Type B pancreatic cell (in vitro differentiated cells): Measurements from ENCODE around the gene RPRD2. TPM values are rescaled to one million over a fixed set of nuclear protein-coding genes. Genes with fewer than 3 reads are reported as not detected.

ENCODE experiments used
- DNase-seq: peaks from one replicate; pipeline ENCODE4 v3.0.0; 2021; ENCODE audit warnings: mixed read lengths; ENCODE audit not compliant: unreplicated experiment; ENCODE audit errors: extremely low spot score
- H3K27ac Mint-ChIP-seq: 2 replicates; pipeline ENCODE4 v1.8.0; 2021; ENCODE audit warnings: mild to moderate bottlenecking, mixed read lengths
- H3K27me3 Mint-ChIP-seq: 2 replicates; pipeline ENCODE4 v1.8.0; 2021; ENCODE audit warnings: mixed read lengths
- H3K36me3 Mint-ChIP-seq: 2 replicates; pipeline ENCODE4 v1.8.0; 2021; ENCODE audit warnings: mixed read lengths
- H3K4me1 Mint-ChIP-seq: one replicate; pipeline ENCODE4 v1.8.0; 2021; ENCODE audit warnings: mixed read lengths; ENCODE audit not compliant: unreplicated experiment
- H3K4me3 Mint-ChIP-seq: 2 replicates; pipeline ENCODE4 v1.8.0; 2021; ENCODE audit warnings: mild to moderate bottlenecking, mixed read lengths
- H3K9me3 Mint-ChIP-seq: 2 replicates; pipeline ENCODE4 v1.8.0; 2021; ENCODE audit warnings: mixed read lengths
- total RNA-seq: library from RNA; stranded (reverse); gene quantifications from 2 replicates; pipeline ENCODE4 v1.2.1, GENCODE V29; 2021; ENCODE audit warnings: low replicate concordance
- TF ChIP-seq, protein P1 (sequence below): fragments of 200-600 bp; sonication (generic); conservative IDR thresholded peaks from 2 replicates; pipeline ENCODE4 v1.5.0; 2021; ENCODE audit warnings: antibody characterized with exemption, mild to moderate bottlenecking

RPRD2 gene
- total RNA-seq, 1 donor from 2014 or later = 37.8 TPM

DNA sequence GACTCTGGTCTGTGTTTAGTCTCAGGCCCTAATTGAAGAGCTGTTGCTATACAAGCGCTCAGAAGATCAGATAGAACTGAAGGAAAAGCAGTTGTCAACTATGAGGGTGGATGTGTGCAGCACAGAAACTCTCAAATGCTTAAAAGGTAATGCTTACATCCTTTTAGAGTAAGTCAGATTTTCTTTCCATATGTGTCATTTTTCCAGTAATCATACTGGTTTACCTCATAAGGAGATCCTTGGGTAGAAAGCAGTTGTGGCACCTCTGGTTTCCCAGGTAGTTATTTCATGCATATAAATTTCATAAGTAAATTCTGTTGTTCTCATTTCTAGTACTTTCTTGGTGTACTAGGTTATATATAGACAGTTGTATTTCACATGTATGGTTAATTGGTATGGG lies 80.3 kb downstream of the RPRD2 start:
- Mint-ChIP-seq H3K4me1 (no peaks in the 10 kb centered on the region), H3K4me3 (no peak overlapping the region), H3K9me3 (no peaks in the 10 kb centered on the region), H3K36me3 (peaks cover 32% of the 10 kb centered on the region), H3K27me3 (no peaks in the 10 kb centered on the region), H3K27ac (no peak overlapping the region)
- TF ChIP-seq, protein P1, sequence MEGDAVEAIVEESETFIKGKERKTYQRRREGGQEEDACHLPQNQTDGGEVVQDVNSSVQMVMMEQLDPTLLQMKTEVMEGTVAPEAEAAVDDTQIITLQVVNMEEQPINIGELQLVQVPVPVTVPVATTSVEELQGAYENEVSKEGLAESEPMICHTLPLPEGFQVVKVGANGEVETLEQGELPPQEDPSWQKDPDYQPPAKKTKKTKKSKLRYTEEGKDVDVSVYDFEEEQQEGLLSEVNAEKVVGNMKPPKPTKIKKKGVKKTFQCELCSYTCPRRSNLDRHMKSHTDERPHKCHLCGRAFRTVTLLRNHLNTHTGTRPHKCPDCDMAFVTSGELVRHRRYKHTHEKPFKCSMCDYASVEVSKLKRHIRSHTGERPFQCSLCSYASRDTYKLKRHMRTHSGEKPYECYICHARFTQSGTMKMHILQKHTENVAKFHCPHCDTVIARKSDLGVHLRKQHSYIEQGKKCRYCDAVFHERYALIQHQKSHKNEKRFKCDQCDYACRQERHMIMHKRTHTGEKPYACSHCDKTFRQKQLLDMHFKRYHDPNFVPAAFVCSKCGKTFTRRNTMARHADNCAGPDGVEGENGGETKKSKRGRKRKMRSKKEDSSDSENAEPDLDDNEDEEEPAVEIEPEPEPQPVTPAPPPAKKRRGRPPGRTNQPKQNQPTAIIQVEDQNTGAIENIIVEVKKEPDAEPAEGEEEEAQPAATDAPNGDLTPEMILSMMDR = no peak
- DNase-seq = no peak

DNA sequence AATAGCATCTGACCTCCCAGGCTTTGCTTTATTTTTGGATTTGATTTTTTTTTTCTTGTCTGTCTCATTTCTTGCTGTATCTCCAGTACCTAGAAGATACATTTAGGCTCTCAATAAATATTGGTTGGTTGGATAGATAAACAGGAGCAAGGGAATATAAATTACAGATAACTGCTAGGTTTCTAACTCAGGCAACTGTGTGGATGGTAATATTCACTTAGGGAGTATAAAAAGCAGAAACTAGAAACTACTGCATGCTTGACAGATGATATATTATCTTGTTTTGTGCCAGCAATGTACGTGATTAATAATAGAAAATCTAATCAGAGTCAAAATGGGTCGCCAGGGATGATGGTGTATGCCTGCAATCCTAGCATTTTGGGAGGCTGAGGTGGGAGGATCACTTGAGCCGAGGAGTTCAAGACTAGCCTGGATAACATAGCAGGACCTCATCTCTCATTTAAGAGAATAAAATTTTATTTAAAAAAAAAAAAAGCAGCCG lies 92.2 kb downstream of the RPRD2 start:
- peaks cover 14% of the 10 kb centered on the region for H3K36me3 Mint-ChIP-seq
- no peak for DNase-seq
- no peak overlapping the region for H3K27ac Mint-ChIP-seq
- H3K4me3 Mint-ChIP-seq = no peak overlapping the region
- no peaks in the 10 kb centered on the region for H3K27me3 Mint-ChIP-seq
- no peaks in the 10 kb centered on the region for H3K9me3 Mint-ChIP-seq
- TF ChIP-seq, protein P1 = no peak
- H3K4me1 Mint-ChIP-seq = no peaks in the 10 kb centered on the region

DNA sequence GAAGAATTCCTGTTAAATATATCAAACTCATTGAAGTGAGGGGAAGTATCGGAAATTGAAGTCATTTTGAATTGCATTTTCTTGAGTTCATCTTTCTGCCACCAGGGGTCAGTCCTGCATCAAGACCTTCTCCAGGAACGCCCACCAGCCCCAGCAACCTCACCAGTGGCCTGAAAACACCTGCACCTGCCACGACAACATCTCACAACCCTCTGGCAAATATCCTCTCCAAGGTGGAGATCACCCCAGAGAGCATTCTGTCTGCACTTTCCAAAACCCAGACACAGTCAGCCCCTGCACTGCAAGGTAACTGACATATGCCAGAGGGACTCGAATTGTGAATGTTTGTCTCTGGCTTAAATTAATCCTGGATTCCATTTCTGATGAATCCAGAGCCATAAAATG lies 100.5 kb downstream of the RPRD2 start:
- Mint-ChIP-seq H3K4me3 (no peak overlapping the region), H3K27ac (peak overlapping the region; percentile 31), H3K36me3 (peaks cover 18% of the 10 kb centered on the region), H3K27me3 (no peaks in the 10 kb centered on the region), H3K9me3 (no peaks in the 10 kb centered on the region), H3K4me1 (no peaks in the 10 kb centered on the region)
- no peak for DNase-seq
- TF ChIP-seq, protein P1 = peak; percentile 88

DNA sequence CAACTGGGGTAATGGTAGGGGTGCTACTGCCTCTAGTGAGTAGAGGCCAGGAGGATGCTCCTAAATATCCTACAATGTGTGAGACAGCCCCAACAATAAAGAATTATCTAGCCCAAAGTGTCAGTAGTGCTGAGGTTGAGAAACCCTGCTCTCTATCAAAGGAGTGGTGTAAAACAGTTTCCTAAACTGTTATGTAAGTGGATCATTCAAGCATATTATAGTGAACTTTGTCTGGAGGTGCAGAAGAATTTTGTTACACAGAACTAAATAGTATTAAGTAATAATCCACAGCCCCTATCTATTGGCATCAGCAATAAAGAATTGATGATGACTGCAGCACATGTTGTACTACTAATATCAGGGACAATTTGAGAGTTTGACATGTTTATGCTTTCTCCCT lies 103.0 kb downstream of the RPRD2 start:
- Mint-ChIP-seq H3K4me3 (no peak overlapping the region), H3K27ac (no peak overlapping the region), H3K27me3 (no peaks in the 10 kb centered on the region), H3K9me3 (no peaks in the 10 kb centered on the region), H3K36me3 (peaks cover 33% of the 10 kb centered on the region), H3K4me1 (peaks cover 3% of the 10 kb centered on the region)
- no peak for DNase-seq
- TF ChIP-seq, protein P1 = no peak

DNA sequence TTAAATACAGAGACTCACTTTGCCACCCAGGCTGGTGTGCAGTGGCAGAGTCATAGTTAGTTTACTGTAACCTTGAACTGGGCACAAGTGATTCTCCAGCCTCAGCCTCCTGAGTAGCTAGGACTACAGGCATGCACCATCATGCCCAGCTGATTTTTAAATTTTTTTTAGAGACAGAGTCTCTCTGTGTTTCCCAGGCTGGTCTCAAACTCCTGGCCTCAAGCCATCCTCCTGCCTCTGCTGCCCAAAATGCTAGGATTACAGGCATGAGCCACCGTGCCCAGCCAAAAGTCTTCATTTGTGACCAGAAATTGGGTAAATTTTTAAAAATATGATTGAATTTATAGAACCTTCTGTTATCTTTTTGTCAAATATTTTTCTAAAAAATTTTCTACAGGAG lies 105.3 kb downstream of the RPRD2 start:
- no peak overlapping the region for H3K4me3 Mint-ChIP-seq
- no peak overlapping the region for H3K27ac Mint-ChIP-seq
- H3K36me3 Mint-ChIP-seq = peaks cover 34% of the 10 kb centered on the region
- peaks cover 12% of the 10 kb centered on the region for H3K4me1 Mint-ChIP-seq
- DNase-seq = no peak
- H3K9me3 Mint-ChIP-seq = no peaks in the 10 kb centered on the region
- TF ChIP-seq, protein P1 = no peak
- no peaks in the 10 kb centered on the region for H3K27me3 Mint-ChIP-seq

DNA sequence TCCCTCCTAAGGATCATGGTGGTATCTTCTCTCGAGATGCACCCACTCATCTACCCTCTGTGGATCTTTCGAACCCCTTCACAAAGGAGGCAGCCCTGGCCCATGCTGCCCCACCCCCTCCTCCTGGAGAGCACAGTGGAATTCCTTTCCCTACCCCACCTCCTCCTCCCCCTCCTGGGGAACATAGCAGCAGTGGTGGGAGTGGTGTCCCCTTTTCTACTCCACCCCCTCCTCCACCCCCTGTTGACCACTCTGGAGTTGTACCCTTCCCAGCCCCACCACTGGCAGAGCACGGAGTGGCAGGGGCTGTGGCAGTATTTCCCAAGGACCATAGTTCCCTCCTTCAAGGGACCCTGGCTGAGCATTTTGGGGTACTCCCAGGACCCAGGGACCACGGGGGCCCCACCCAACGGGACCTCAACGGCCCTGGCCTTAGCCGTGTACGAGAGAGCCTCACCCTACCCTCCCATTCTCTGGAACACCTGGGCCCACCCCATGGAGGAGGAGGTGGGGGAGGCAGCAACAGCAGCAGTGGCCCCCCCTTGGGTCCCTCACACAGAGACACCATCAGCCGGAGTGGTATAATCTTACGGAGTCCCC lies 108.8 kb downstream of the RPRD2 start:
- H3K4me1 Mint-ChIP-seq = peaks cover 38% of the 10 kb centered on the region
- DNase-seq = no peak
- no peak overlapping the region for H3K4me3 Mint-ChIP-seq
- no peaks in the 10 kb centered on the region for H3K27me3 Mint-ChIP-seq
- no peaks in the 10 kb centered on the region for H3K9me3 Mint-ChIP-seq
- peaks cover 25% of the 10 kb centered on the region for H3K36me3 Mint-ChIP-seq
- H3K27ac Mint-ChIP-seq = no peak overlapping the region
- TF ChIP-seq, protein P1 = no peak
